ENCODE measurements around the gene GNG2. TPM values are rescaled to one million over a fixed set of nuclear protein-coding genes. Genes with fewer than 3 reads are reported as not detected.

GNG2 gene
- total and polyA plus RNA-seq, 9 of the 15 experiments (the other 6 are each of a cell fraction or from before 2014, with no cell fraction given): 0.18 TPM; not detected in 8

GRCh38 chr14:52002542-52002941 lies 142.1 kb downstream of the GNG2 start:
- Histone ChIP-seq H2AFZ (ENCODE audit: low read depth, low read length) (no peak overlapping the region), H3K9ac (ENCODE audit: insufficient read depth in 1 of 2, low read depth in 2 of 2, low read length in 2 of 2) (no peak overlapping the region), H3K27me3 (ENCODE audit: control insufficient read depth in 2 of 2, insufficient read depth in 2 of 2, low read length in 2 of 2) (no peaks in the 10 kb centered on the region), H3K4me3 (no peak overlapping the region), H3K27ac (ENCODE audit: extremely low read depth, low read depth, low read length) (no peak overlapping the region), H3K79me2 (ENCODE audit: control insufficient read depth, insufficient read depth, low read length) (no peaks in the 10 kb centered on the region), H3K4me1 (replicated peaks in 1 of 2; ENCODE audit: control insufficient read depth in 2 of 2, insufficient read depth in 2 of 2, low read length in 2 of 2) (no peaks in the 10 kb centered on the region), H3K36me3 (ENCODE audit: control insufficient read depth, insufficient read depth, low read length) (peaks cover 95% of the 10 kb centered on the region), H4K20me1 (replicated peaks; ENCODE audit: control insufficient read depth, insufficient read depth, low read length) (no peaks in the 10 kb centered on the region), H3K9me1 (ENCODE audit: control insufficient read depth, insufficient read depth, low read length) (no peaks in the 10 kb centered on the region), H3K4me2 (ENCODE audit: insufficient read depth, low read length) (no peak overlapping the region), H3K9me3 (replicated peaks; ENCODE audit: control insufficient read depth, insufficient read depth, low read depth, low read length) (no peaks in the 10 kb centered on the region)
- POLR2A ChIA-PET: no interaction called here
- ATAC-seq: no peak
- BruUV-seq (replicated peaks): no TSS peak
- no peak for DNase-seq (ENCODE audit: extremely low read depth in 1 of 4, low spot score in 3 of 4)
- in situ Hi-C loops (cut with MboI) (no loop called here), intact Hi-C loops (cut with micrococcal nuclease) (no loop called here)
- no peak for FAIRE-seq
- CTCF ChIA-PET (ENCODE audit: low intra/inter-chr PET ratio): no interaction called here
- WGBS (ENCODE audit: insufficient coverage, low coverage, missing lambda C conversion rate): 96% methylated on average over 4 of the region's 4 CpGs
- no peak for TF ChIP-seq STAT6 (CRISPR knock-in tag; IDR thresholded peaks at IDR 0.05)
- no peak for TF ChIP-seq ETV1 (tag; conservative IDR thresholded peaks at IDR 0.05; ENCODE audit: low read depth)
- no peak for TF ChIP-seq MTF1 (CRISPR knock-in tag; IDR thresholded peaks at IDR 0.05; ENCODE audit: borderline replicate concordance)
- no peak for TF ChIP-seq ZNF609 (CRISPR knock-in tag; IDR thresholded peaks at IDR 0.05; ENCODE audit: borderline replicate concordance)
- no peak for TF ChIP-seq SIN3B (IDR thresholded peaks at IDR 0.05; ENCODE audit: low read depth)
- no peak for TF ChIP-seq SREBF1 (IDR thresholded peaks at IDR 0.05; ENCODE audit: borderline replicate concordance, low read depth, low read length)
- no peak for TF ChIP-seq ZNF146 (CRISPR knock-in tag; IDR thresholded peaks at IDR 0.05; ENCODE audit: unreplicated experiment)
- no peak for TF ChIP-seq FOSL1 (tag; conservative IDR thresholded peaks at IDR 0.05)
- TF ChIP-seq MXD1 (CRISPR knock-in tag; IDR thresholded peaks at IDR 0.05; ENCODE audit: borderline replicate concordance, poor library complexity, severe bottlenecking): no peak
- no peak for TF ChIP-seq SMARCA4 (IDR thresholded peaks at IDR 0.05)
- no peak for TF ChIP-seq E4F1 (CRISPR knock-in tag; IDR thresholded peaks at IDR 0.05; ENCODE audit: borderline replicate concordance)
- TF ChIP-seq HNRNPUL1 (IDR thresholded peaks at IDR 0.05; ENCODE audit: low read length): no peak
- TF ChIP-seq FUS (optimal IDR thresholded peaks at IDR 0.05; ENCODE audit: low read depth, low read length): no peak
